Mesothelial cell of epicardium (in vitro differentiated cells): ENCODE results near the gene ATP2C1. TPM values are rescaled to one million over a fixed set of nuclear protein-coding genes. Genes with fewer than 3 reads are reported as not detected.

Source experiments
- DNase-seq, 2 experiments: peaks; one replicate each; pipeline ENCODE4 v3.0.0; 2021; ENCODE audit warnings: low spot score in 2 of 2; ENCODE audit not compliant: unreplicated experiment in 2 of 2
- H3K27ac Mint-ChIP-seq: 2 replicates; pipeline ENCODE4 v1.8.0; 2021; ENCODE audit warnings: mixed read lengths
- H3K27me3 Mint-ChIP-seq: 2 replicates; pipeline ENCODE4 v1.8.0; 2021; ENCODE audit warnings: low read depth, mixed read lengths
- H3K36me3 Mint-ChIP-seq: 2 replicates; pipeline ENCODE4 v1.8.0; 2021; ENCODE audit warnings: mixed read lengths
- H3K4me1 Mint-ChIP-seq: 2 replicates; pipeline ENCODE4 v1.8.0; 2021; ENCODE audit warnings: mixed read lengths
- H3K4me3 Mint-ChIP-seq: 2 replicates; pipeline ENCODE4 v1.8.0; 2021; ENCODE audit warnings: mild to moderate bottlenecking, moderate library complexity, mixed read lengths
- H3K9me3 Mint-ChIP-seq: 2 replicates; pipeline ENCODE4 v1.8.0; 2021; ENCODE audit warnings: mixed read lengths
- CTCF ChIP-seq: fragments of 200-600 bp; sonication (generic); IDR thresholded peaks from one replicate; pipeline ENCODE4 v1.5.0; 2021; ENCODE audit warnings: antibody characterized with exemption; ENCODE audit not compliant: unreplicated experiment
- total RNA-seq: library from RNA; stranded (reverse); gene quantifications from 3 replicates; pipeline ENCODE4 v1.2.1, GENCODE V29; 2021

Gene ATP2C1
- total RNA-seq, 1 donor from 2014 or later: 88.8 TPM

GRCh38 chr3:130973406-130973805, 79.5 kb downstream of the ATP2C1 start:
- no peak for DNase-seq
- Mint-ChIP-seq H3K9me3 (no peaks in the 10 kb centered on the region), H3K27ac (no peak overlapping the region), H3K4me3 (no peak overlapping the region), H3K27me3 (no peaks in the 10 kb centered on the region), H3K4me1 (peaks cover under 1% of the 10 kb centered on the region), H3K36me3 (peaks cover 18% of the 10 kb centered on the region)
- no peak for TF ChIP-seq CTCF

- no peaks in the 10 kb centered on the region for H3K27me3 Mint-ChIP-seq
- no peaks in the 10 kb centered on the region for H3K9me3 Mint-ChIP-seq
- peaks cover 17% of the 10 kb centered on the region for H3K36me3 Mint-ChIP-seq
- no peak overlapping the region for H3K27ac Mint-ChIP-seq
- DNase-seq: no peak
- H3K4me3 Mint-ChIP-seq: no peak overlapping the region
- H3K4me1 Mint-ChIP-seq: no peaks in the 10 kb centered on the region
- TF ChIP-seq CTCF: no peak
Observed at GRCh38 chr3:130974201-130974600, 80.3 kb downstream of the ATP2C1 start.

- no peaks in the 10 kb centered on the region for H3K9me3 Mint-ChIP-seq
- H3K27me3 Mint-ChIP-seq: no peaks in the 10 kb centered on the region
- H3K36me3 Mint-ChIP-seq: peaks cover 23% of the 10 kb centered on the region
- H3K4me3 Mint-ChIP-seq: no peak overlapping the region
- TF ChIP-seq CTCF: no peak
- no peak for DNase-seq
- H3K27ac Mint-ChIP-seq: no peak overlapping the region
- H3K4me1 Mint-ChIP-seq: no peaks in the 10 kb centered on the region
Observed at GRCh38 chr3:130975251-130975650, 81.4 kb downstream of the ATP2C1 start.

- Mint-ChIP-seq H3K9me3 (no peaks in the 10 kb centered on the region), H3K36me3 (peaks cover 21% of the 10 kb centered on the region), H3K27me3 (no peaks in the 10 kb centered on the region), H3K4me1 (no peaks in the 10 kb centered on the region), H3K27ac (no peak overlapping the region), H3K4me3 (no peak overlapping the region)
- no peak for DNase-seq
- no peak for TF ChIP-seq CTCF
Observed at GRCh38 chr3:130976706-130977105, 82.8 kb downstream of the ATP2C1 start.

- DNase-seq: no peak
- Mint-ChIP-seq H3K4me1 (no peaks in the 10 kb centered on the region), H3K4me3 (no peak overlapping the region), H3K27ac (no peak overlapping the region), H3K9me3 (no peaks in the 10 kb centered on the region), H3K27me3 (no peaks in the 10 kb centered on the region), H3K36me3 (peaks cover 16% of the 10 kb centered on the region)
- no peak for TF ChIP-seq CTCF
Observed at GRCh38 chr3:130979117-130979516, 85.2 kb downstream of the ATP2C1 start.

- Mint-ChIP-seq H3K4me1 (no peaks in the 10 kb centered on the region), H3K36me3 (peaks cover 18% of the 10 kb centered on the region), H3K27me3 (no peaks in the 10 kb centered on the region), H3K9me3 (no peaks in the 10 kb centered on the region), H3K27ac (no peak overlapping the region), H3K4me3 (no peak overlapping the region)
- DNase-seq: no peak
- no peak for TF ChIP-seq CTCF
Observed at GRCh38 chr3:130981469-130981868, 87.6 kb downstream of the ATP2C1 start.
